MM.1S (cell line): ENCODE measurements around the gene GABRP.

Experiments used
- EZH2 ChIP-seq: fragments of 300-600 bp; sonication (generic); optimal IDR thresholded peaks from 2 replicates; pipeline ENCODE3; 2017; ENCODE audit warnings: low read depth, mild to moderate bottlenecking, antibody characterized with exemption, low read length, mixed read lengths
- TF ChIP-seq, protein P1 (sequence below): fragments of 300-600 bp; sonication (generic); IDR thresholded peaks from 2 replicates; pipeline ENCODE4 v1.5.1; 2016; ENCODE audit warnings: antibody characterized with exemption, low read length, mixed read lengths

DNA sequence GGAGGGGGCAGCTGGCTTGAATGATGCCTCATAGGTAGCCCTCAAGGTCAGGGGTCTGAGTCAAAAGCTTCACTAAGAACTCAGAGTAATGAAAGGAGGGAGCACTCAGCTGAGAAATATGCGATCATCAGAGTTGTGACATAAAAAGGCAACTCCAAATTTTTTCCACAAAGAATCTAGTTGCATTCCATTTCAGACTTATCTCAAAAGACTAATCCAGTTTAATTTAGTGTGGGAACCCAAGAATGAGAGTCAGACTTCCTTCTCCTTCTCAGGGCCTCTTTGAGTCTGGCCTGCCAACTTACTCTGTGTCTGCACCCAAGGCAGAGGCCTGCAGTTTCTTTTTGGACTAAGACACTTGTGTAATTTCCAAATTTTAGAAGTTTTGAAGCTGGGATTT, 34.7 kb downstream of the GABRP start:
- TF ChIP-seq, protein P1, sequence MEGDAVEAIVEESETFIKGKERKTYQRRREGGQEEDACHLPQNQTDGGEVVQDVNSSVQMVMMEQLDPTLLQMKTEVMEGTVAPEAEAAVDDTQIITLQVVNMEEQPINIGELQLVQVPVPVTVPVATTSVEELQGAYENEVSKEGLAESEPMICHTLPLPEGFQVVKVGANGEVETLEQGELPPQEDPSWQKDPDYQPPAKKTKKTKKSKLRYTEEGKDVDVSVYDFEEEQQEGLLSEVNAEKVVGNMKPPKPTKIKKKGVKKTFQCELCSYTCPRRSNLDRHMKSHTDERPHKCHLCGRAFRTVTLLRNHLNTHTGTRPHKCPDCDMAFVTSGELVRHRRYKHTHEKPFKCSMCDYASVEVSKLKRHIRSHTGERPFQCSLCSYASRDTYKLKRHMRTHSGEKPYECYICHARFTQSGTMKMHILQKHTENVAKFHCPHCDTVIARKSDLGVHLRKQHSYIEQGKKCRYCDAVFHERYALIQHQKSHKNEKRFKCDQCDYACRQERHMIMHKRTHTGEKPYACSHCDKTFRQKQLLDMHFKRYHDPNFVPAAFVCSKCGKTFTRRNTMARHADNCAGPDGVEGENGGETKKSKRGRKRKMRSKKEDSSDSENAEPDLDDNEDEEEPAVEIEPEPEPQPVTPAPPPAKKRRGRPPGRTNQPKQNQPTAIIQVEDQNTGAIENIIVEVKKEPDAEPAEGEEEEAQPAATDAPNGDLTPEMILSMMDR, result no peak
- TF ChIP-seq EZH2, result no peak
